ENCODE measurements around the gene VMP1. TPM values are rescaled to one million over a fixed set of nuclear protein-coding genes. Genes with fewer than 3 reads are reported as not detected.
"Not testable (repeated sequence)": the region's sequence is repeated elsewhere in the genome, so short reads cannot be mapped to it uniquely, and the experiment has no call there.

Gene VMP1
- total RNA-seq, 1 experiment from 2014 or later, result 277 TPM

- ChIA-PET POLR2A (ENCODE audit: unreplicated experiment) (interaction anchor here (0.7 kb wide), 1 partner anchor 92 kb away, joined by 3 read pairs; no protein-coding TSS in a partner anchor), CTCF (interaction anchor here (1.5 kb wide), 1 partner anchor 11 kb away, joined by 6 read pairs; no protein-coding TSS in a partner anchor)
- Histone ChIP-seq H3K36me3 (ENCODE audit: low read depth, low read length) (no peaks in the 10 kb centered on the region), H3K9me3 (ENCODE audit: low read length) (no peaks in the 10 kb centered on the region), H4K20me1 (ENCODE audit: low read length) (no peaks in the 10 kb centered on the region), H3K4me2 (ENCODE audit: low read length) (no peak overlapping the region), H3K4me1 (ENCODE audit: insufficient read depth, low read length) (peaks cover 61% of the 10 kb centered on the region), H3K9ac (ENCODE audit: low read length) (no peak overlapping the region), H3K79me2 (ENCODE audit: low read length) (no peaks in the 10 kb centered on the region), H2AFZ (ENCODE audit: low read length) (no peak overlapping the region), H3K4me3 (ENCODE audit: low read length) (no peak overlapping the region), H3K27ac (ENCODE audit: low read length) (peak overlapping the region; percentile 12), H3K9me2 (replicated peaks; ENCODE audit: low read length) (no peaks in the 10 kb centered on the region), H3K27me3 (ENCODE audit: low read length) (no peaks in the 10 kb centered on the region), H3F3A (ENCODE audit: low read length, unreplicated experiment) (peaks cover 18% of the 10 kb centered on the region)
- no TSS peak for BruUV-seq (replicated peaks)
- ATAC-seq, result no peak
- no peak for DNase-seq
- TF ChIP-seq EZH2phosphoT487 (IDR thresholded peaks at IDR 0.05; ENCODE audit: borderline replicate concordance, low read length) (no peak), EZH2 (IDR thresholded peaks at IDR 0.05; ENCODE audit: low read length, unreplicated experiment) (no peak)
- TF ChIP-seq, protein P1, sequence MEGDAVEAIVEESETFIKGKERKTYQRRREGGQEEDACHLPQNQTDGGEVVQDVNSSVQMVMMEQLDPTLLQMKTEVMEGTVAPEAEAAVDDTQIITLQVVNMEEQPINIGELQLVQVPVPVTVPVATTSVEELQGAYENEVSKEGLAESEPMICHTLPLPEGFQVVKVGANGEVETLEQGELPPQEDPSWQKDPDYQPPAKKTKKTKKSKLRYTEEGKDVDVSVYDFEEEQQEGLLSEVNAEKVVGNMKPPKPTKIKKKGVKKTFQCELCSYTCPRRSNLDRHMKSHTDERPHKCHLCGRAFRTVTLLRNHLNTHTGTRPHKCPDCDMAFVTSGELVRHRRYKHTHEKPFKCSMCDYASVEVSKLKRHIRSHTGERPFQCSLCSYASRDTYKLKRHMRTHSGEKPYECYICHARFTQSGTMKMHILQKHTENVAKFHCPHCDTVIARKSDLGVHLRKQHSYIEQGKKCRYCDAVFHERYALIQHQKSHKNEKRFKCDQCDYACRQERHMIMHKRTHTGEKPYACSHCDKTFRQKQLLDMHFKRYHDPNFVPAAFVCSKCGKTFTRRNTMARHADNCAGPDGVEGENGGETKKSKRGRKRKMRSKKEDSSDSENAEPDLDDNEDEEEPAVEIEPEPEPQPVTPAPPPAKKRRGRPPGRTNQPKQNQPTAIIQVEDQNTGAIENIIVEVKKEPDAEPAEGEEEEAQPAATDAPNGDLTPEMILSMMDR (conservative IDR thresholded peaks at IDR 0.05; ENCODE audit: low read depth, low read length), result no peak
- intact Hi-C loops (cut with micrococcal nuclease), result no loop called here
These were observed 140.9 kb downstream of the VMP1 start for GRCh38 chr17:59848385-59848668.

GRCh38 chr17:59848778-59849177 lies 141.3 kb downstream of the VMP1 start:
- no peak overlapping the region for H3K4me2 ChIP-seq (ENCODE audit: low read length)
- peaks cover 59% of the 10 kb centered on the region for H3K4me1 ChIP-seq (ENCODE audit: insufficient read depth, low read length)
- H3K27ac ChIP-seq (ENCODE audit: low read length), result peak overlapping the region; percentile 12
- H3K27me3 ChIP-seq (ENCODE audit: low read length), result no peaks in the 10 kb centered on the region
- no peaks in the 10 kb centered on the region for H3K36me3 ChIP-seq (ENCODE audit: low read depth, low read length)
- H2AFZ ChIP-seq (ENCODE audit: low read length), result no peak overlapping the region
- ChIA-PET POLR2A (ENCODE audit: unreplicated experiment) (interaction anchor here (0.5 to 0.7 kb wide), 2 partner anchors 12 to 93 kb away, joined by 3 to 5 read pairs; no protein-coding TSS in a partner anchor), CTCF (interaction anchor here (1.5 kb wide), 1 partner anchor 10 kb away, joined by 6 read pairs; no protein-coding TSS in a partner anchor)
- intact Hi-C loops (cut with micrococcal nuclease), result no loop called here
- DNase-seq, result peak; percentile 21
- H3K4me3 ChIP-seq (ENCODE audit: low read length), result no peak overlapping the region
- H3K9ac ChIP-seq (ENCODE audit: low read length), result no peak overlapping the region
- H3K79me2 ChIP-seq (ENCODE audit: low read length), result no peaks in the 10 kb centered on the region
- BruUV-seq (replicated peaks), result no TSS peak
- no peak for ATAC-seq
- H4K20me1 ChIP-seq (ENCODE audit: low read length), result no peaks in the 10 kb centered on the region
- TF ChIP-seq EZH2phosphoT487 (IDR thresholded peaks at IDR 0.05; ENCODE audit: borderline replicate concordance, low read length) (no peak), EZH2 (IDR thresholded peaks at IDR 0.05; ENCODE audit: low read length, unreplicated experiment) (no peak)
- TF ChIP-seq, protein P1 (conservative IDR thresholded peaks at IDR 0.05; ENCODE audit: low read depth, low read length), result no peak
- H3F3A ChIP-seq (ENCODE audit: low read length, unreplicated experiment), result peaks cover 14% of the 10 kb centered on the region
- no peaks in the 10 kb centered on the region for H3K9me2 ChIP-seq (replicated peaks; ENCODE audit: low read length)
- no peaks in the 10 kb centered on the region for H3K9me3 ChIP-seq (ENCODE audit: low read length)

- Histone ChIP-seq H3K4me1 (ENCODE audit: insufficient read depth, low read length) (peaks cover 59% of the 10 kb centered on the region), H3K79me2 (ENCODE audit: low read length) (peaks cover 11% of the 10 kb centered on the region)
- ChIA-PET POLR2A (ENCODE audit: unreplicated experiment) (interaction anchor here (0.6 to 0.7 kb wide), 2 partner anchors 52 to 64 kb away, joined by 4 to 42 read pairs; no protein-coding TSS in a partner anchor), CTCF (interaction anchor here (0.6 kb wide), 1 partner anchor 9 kb away, joined by 3 read pairs; no protein-coding TSS in a partner anchor)
- H3K4me2 ChIP-seq (ENCODE audit: low read length); H3K9ac ChIP-seq (ENCODE audit: low read length); H3F3A ChIP-seq (ENCODE audit: low read length, unreplicated experiment); DNase-seq; intact Hi-C loops (cut with micrococcal nuclease); ATAC-seq; H3K27ac ChIP-seq (ENCODE audit: low read length); H3K27me3 ChIP-seq (ENCODE audit: low read length); H3K4me3 ChIP-seq (ENCODE audit: low read length); H3K36me3 ChIP-seq (ENCODE audit: low read depth, low read length); H3K9me2 ChIP-seq (replicated peaks; ENCODE audit: low read length); H3K9me3 ChIP-seq (ENCODE audit: low read length); H2AFZ ChIP-seq (ENCODE audit: low read length); BruUV-seq (replicated peaks); H4K20me1 ChIP-seq (ENCODE audit: low read length): not testable (repeated sequence)
These were observed 142.9 kb downstream of the VMP1 start for GRCh38 chr17:59850311-59850710.
